DMS53 (cell line): ENCODE measurements around the gene XXYLT1.
A peak's percentile ranks its signal among the peaks of the same experiment; 100 is the strongest.
"Not testable (repeated sequence)": the region's sequence is repeated elsewhere in the genome, so short reads cannot be mapped to it uniquely, and the experiment has no call there.

ENCODE experiments used
- DNase-seq: peaks from one replicate; lab custom pipeline; 2025; lab: John Stamatoyannopoulos, UW

The XXYLT1 gene

GRCh38 chr3:195270817-195271409, at the start of gene XXYLT1:
TSS of gene XXYLT1 (minus strand) at chr3:195271159. CDS start at chr3:195271058, 101 bp downstream.
- DNase-seq: peak; percentile 91

GRCh38 chr3:195319060-195319459, 48.1 kb upstream of the XXYLT1 start:
- peak; percentile 16 for DNase-seq

- no peak for DNase-seq
Observed at GRCh38 chr3:195312714-195313113, 41.8 kb upstream of the XXYLT1 start.

- DNase-seq: no peak
Observed at GRCh38 chr3:195307711-195308110, 36.8 kb upstream of the XXYLT1 start.

- no peak for DNase-seq
Observed at GRCh38 chr3:195306369-195306768, 35.4 kb upstream of the XXYLT1 start.

- no peak for DNase-seq
Observed at GRCh38 chr3:195302431-195302830, 31.5 kb upstream of the XXYLT1 start.

GRCh38 chr3:195297446-195297845, 26.5 kb upstream of the XXYLT1 start:
- DNase-seq: no peak

- no peak for DNase-seq
Observed at GRCh38 chr3:195296662-195297061, 25.7 kb upstream of the XXYLT1 start.

- DNase-seq: no peak
Observed at GRCh38 chr3:195291121-195291520, 20.2 kb upstream of the XXYLT1 start.

GRCh38 chr3:195290643-195291042, 19.7 kb upstream of the XXYLT1 start:
- DNase-seq: not testable (repeated sequence)

GRCh38 chr3:195286115-195286872, 15.3 kb upstream of the XXYLT1 start:
- DNase-seq: no peak

- no peak for DNase-seq
Observed at GRCh38 chr3:195285372-195285771, 14.4 kb upstream of the XXYLT1 start.

GRCh38 chr3:195284842-195285241, 13.9 kb upstream of the XXYLT1 start:
- DNase-seq: no peak

- no peak for DNase-seq
Observed at GRCh38 chr3:195282961-195283360, 12.0 kb upstream of the XXYLT1 start.

- DNase-seq: no peak
Observed at GRCh38 chr3:195274259-195274966, 3.5 kb upstream of the XXYLT1 start.

- peak; percentile 87 for DNase-seq
Observed at GRCh38 chr3:195271410-195272243, 668 bp upstream of the XXYLT1 start.

- peak; percentile 62 for DNase-seq
Observed at GRCh38 chr3:195270079-195270816, 711 bp downstream of the XXYLT1 start.

- no peak for DNase-seq
Observed at GRCh38 chr3:195269375-195270078, 1.4 kb downstream of the XXYLT1 start.

- DNase-seq: no peak
Observed at GRCh38 chr3:195268576-195269309, 2.2 kb downstream of the XXYLT1 start.

GRCh38 chr3:195267096-195267495, 3.9 kb downstream of the XXYLT1 start:
- no peak for DNase-seq
